ENCODE measurements around the gene MRPS18A.

GRCh38 chr6:43722920-43723545 is 35.4 kb upstream of the MRPS18A start:
- TF ChIP-seq CTCF (IDR thresholded peaks at IDR 0.05; ENCODE audit: low read length) (no peak), EZH2 (IDR thresholded peaks at IDR 0.05; ENCODE audit: borderline replicate concordance, low read length) (no peak)
